HCT116 (cell line): ENCODE data around the gene ART5.

Experiments
- CTCF ChIP-seq, 3 experiments: fragments of 200-600 bp in 1 of 3; sonication (generic) in 1 of 3; IDR thresholded peaks in 2 of 3; conservative IDR thresholded peaks in 1 of 3; 2 replicates each; pipeline ENCODE4 v1.5.1; 2012 to 2017; ENCODE audit warnings: low read depth in 2 of 3, low read length in 2 of 3, antibody characterized with exemption in 1 of 3, borderline replicate concordance in 1 of 3, control low read depth in 1 of 3, mild to moderate bottlenecking in 1 of 3, mixed read lengths in 1 of 3, mixed run types in 1 of 3, moderate library complexity in 1 of 3; ENCODE audit not compliant: insufficient read depth in 1 of 3
- EGR1 ChIP-seq: IDR thresholded peaks from 2 replicates; pipeline ENCODE4 v1.6.1; 2012; ENCODE audit warnings: low read depth
- EZH2 ChIP-seq: fragments of 200-600 bp; sonication (generic); IDR thresholded peaks from 2 replicates; pipeline ENCODE4 v1.6.1; 2017; ENCODE audit warnings: antibody characterized with exemption, mixed run types
- EZH2phosphoT487 ChIP-seq: fragments of 200-600 bp; IDR thresholded peaks from 2 replicates; pipeline ENCODE4 v1.6.1; 2018; ENCODE audit warnings: antibody characterized with exemption, borderline replicate concordance
- POLR2AphosphoS5 ChIP-seq: IDR thresholded peaks from 2 replicates; pipeline ENCODE4 v1.6.1; 2011; ENCODE audit warnings: mild to moderate bottlenecking, low read depth, low read length, moderate library complexity
- SP1 ChIP-seq: IDR thresholded peaks from 2 replicates; pipeline ENCODE4 v1.6.1; 2012; ENCODE audit warnings: low read depth
- ZNF274 ChIP-seq: fragments of 200-500 bp; sonication (Bioruptor generic); IDR thresholded peaks from 2 replicates; pipeline ENCODE4 v1.6.1; 2014; ENCODE audit warnings: mild to moderate bottlenecking, low read depth, low read length, inconsistent platforms

DNA sequence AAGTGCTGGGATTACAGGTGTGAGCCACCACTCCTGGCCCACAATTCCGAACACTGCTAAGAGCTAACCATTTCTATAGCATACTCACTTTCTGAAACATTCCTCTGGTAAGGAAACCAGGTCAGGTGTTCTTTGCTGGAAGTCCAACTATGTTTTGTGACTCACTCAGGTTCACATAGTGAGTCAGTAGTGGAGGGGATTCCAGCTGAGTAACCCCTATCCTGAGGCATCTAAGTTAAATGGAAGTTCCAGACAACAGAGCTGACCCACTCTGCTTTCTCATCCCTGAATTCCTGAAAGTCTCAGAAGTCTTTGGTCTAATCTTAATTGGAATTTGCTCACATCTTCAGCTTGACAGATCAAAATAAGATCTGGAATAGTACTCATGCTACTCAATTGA is 32.4 kb upstream of the ART5 start:
- no peak for TF ChIP-seq EZH2
- no peak for TF ChIP-seq CTCF (IDR thresholded peaks at IDR 0.05 in 2 of 3, conservative IDR thresholded peaks at IDR 0.05 in 1 of 3; ENCODE audit: borderline replicate concordance in 1 of 3, insufficient read depth in 1 of 3, low read depth in 2 of 3, low read length in 2 of 3)
- TF ChIP-seq EGR1 = no peak
- TF ChIP-seq POLR2AphosphoS5 = no peak
- TF ChIP-seq ZNF274 = no peak
- no peak for TF ChIP-seq EZH2phosphoT487
- no peak for TF ChIP-seq SP1
